ENCODE measurements around the gene SESN2. TPM values are rescaled to one million over a fixed set of nuclear protein-coding genes. Genes with fewer than 3 reads are reported as not detected.

The SESN2 gene
- 6.5 to 11.2 TPM (median 8.7 TPM) in 5 replicates for total RNA-seq (2022; extraction: Qiagen RNA extraction)

GRCh38 chr1:28259252-28259933 is at the start of gene SESN2:
SESN2 (plus strand) TSS chr1:28259518; CDS start chr1:28259848, 330 bp downstream.

GRCh38 chr1:28232558-28233263 is 26.6 kb upstream of the SESN2 start, which contains the start of gene DNAJC8:
DNAJC8 (minus strand) TSS chr1:28233029; CDS start chr1:28232998, 31 bp downstream.

GRCh38 chr1:28235755-28236655 is 23.3 kb upstream of the SESN2 start, which contains the start of gene ATP5IF1:
ATP5IF1 (plus strand) TSS chr1:28236124; CDS start chr1:28236184, 60 bp downstream.

Other genes with a start within 250 kb of the SESN2 start
- 5.7 to 6.9 TPM (median 6.2 TPM) in 5 replicates for gene EYA3, start 170.9 kb upstream of the SESN2 start, total RNA-seq (2022; extraction: Qiagen RNA extraction)
- gene PTAFR, start 82.8 kb upstream of the SESN2 start, total RNA-seq (2022; extraction: Qiagen RNA extraction) = 0.14 to 0.32 TPM (median 0.25 TPM) in 5 replicates
- gene DNAJC8, start 26.5 kb upstream of the SESN2 start, total RNA-seq (2022; extraction: Qiagen RNA extraction) = 68.6 to 81.5 TPM (median 70.8 TPM) in 5 replicates
- 154 to 183 TPM (median 166 TPM) in 5 replicates for gene ATP5IF1, start 23.4 kb upstream of the SESN2 start, total RNA-seq (2022; extraction: Qiagen RNA extraction)
- 15.7 to 19.6 TPM (median 16.9 TPM) in 5 replicates for gene MED18, start 69.5 kb downstream of the SESN2 start, total RNA-seq (2022; extraction: Qiagen RNA extraction)
- 17.4 to 22.0 TPM (median 20.8 TPM) in 5 replicates for gene PHACTR4, start 110.2 kb downstream of the SESN2 start, total RNA-seq (2022; extraction: Qiagen RNA extraction)
- gene RCC1, start 246.5 kb downstream of the SESN2 start, total RNA-seq (2022; extraction: Qiagen RNA extraction) = 73.2 to 85.0 TPM (median 82.2 TPM) in 5 replicates

Data from A549 treated with CORT108297 at 1 μM for 4 hours (cell line).